Measurements from ENCODE around the gene PTPRN2.

DNA sequence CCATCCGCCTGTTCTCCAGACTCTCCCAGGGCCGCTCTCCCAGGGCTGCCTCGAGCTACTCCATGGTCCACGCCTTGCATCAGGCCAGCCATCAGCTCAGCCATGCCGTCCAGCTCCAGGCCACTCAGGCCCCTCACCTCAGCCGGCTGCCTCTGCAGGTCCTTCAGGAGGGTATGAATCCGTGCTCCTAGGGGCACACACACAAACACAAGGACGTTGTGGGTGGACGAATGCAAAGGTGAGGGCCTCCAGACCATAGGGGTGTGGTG is 449.4 kb downstream of the PTPRN2 start:
- no peak for TF ChIP-seq POLR2A (IDR thresholded peaks at IDR 0.05; ENCODE audit: low read depth, low read length)
- TF ChIP-seq, protein P1, sequence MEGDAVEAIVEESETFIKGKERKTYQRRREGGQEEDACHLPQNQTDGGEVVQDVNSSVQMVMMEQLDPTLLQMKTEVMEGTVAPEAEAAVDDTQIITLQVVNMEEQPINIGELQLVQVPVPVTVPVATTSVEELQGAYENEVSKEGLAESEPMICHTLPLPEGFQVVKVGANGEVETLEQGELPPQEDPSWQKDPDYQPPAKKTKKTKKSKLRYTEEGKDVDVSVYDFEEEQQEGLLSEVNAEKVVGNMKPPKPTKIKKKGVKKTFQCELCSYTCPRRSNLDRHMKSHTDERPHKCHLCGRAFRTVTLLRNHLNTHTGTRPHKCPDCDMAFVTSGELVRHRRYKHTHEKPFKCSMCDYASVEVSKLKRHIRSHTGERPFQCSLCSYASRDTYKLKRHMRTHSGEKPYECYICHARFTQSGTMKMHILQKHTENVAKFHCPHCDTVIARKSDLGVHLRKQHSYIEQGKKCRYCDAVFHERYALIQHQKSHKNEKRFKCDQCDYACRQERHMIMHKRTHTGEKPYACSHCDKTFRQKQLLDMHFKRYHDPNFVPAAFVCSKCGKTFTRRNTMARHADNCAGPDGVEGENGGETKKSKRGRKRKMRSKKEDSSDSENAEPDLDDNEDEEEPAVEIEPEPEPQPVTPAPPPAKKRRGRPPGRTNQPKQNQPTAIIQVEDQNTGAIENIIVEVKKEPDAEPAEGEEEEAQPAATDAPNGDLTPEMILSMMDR (IDR thresholded peaks at IDR 0.05; ENCODE audit: extremely low read depth in 1 of 2, insufficient read depth in 1 of 2, low read depth in 1 of 2, low read length in 2 of 2), result no peak
- TF ChIP-seq, protein P2, sequence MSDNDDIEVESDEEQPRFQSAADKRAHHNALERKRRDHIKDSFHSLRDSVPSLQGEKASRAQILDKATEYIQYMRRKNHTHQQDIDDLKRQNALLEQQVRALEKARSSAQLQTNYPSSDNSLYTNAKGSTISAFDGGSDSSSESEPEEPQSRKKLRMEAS (IDR thresholded peaks at IDR 0.05; ENCODE audit: insufficient read depth, insufficient read length), result no peak
- no peak for TF ChIP-seq EZH2 (IDR thresholded peaks at IDR 0.05; ENCODE audit: borderline replicate concordance, low read depth, low read length, severe bottlenecking)

Data from endothelial cell of umbilical vein (primary cell).